Endothelial cell of umbilical vein (primary cell): ENCODE measurements around the gene FBLIM1. TPM values are rescaled to one million over a fixed set of nuclear protein-coding genes. Genes with fewer than 3 reads are reported as not detected.

Experiments used
- BruUV-seq: library from RNA; stranded (reverse); fragments of 400-500 nt; replicated peaks from 2 replicates; lab custom pipeline; 2021; lab: Mats Ljungman, UMichigan
- CTCF ChIA-PET: fragments of 300-600, 350-600 bp; sonication (Branson Sonifier 250); formaldehyde crosslinking; loops from one replicate; lab custom pipeline; 2021; ENCODE audit warnings: antibody characterized with exemption, inconsistent platforms; lab: Charles Lee
- POLR2A ChIA-PET: fragments of 300-600, 350-600 bp; sonication (Branson Sonifier 250); formaldehyde crosslinking; loops from one replicate; lab custom pipeline; 2021; ENCODE audit warnings: antibody characterized with exemption, inconsistent platforms; lab: Charles Lee
- DNase-seq: peaks from one replicate; pipeline ENCODE4 v3.0.0-alpha.2; 2011; ENCODE audit warnings: low read depth, low spot score
- FAIRE-seq: peaks from 2 replicates; lab custom pipeline; 2011; peaks lifted over from hg19 to GRCh38; lab: Jason Lieb, UNC
- H2AFZ ChIP-seq: 2 replicates; pipeline ENCODE4 v1.6.0; 2012; ENCODE audit warnings: low read depth, low read length, control low read depth, inconsistent platforms
- H3K27ac ChIP-seq: 2 replicates; pipeline ENCODE4 v1.5.1; 2011; ENCODE audit warnings: low read depth, mild to moderate bottlenecking, control low read depth, low read length, moderate library complexity; ENCODE audit not compliant: insufficient read depth
- H3K27me3 ChIP-seq, 2 experiments: 2 replicates each; pipeline versions ENCODE4 v1.6.0 to v1.6.1; 2011; ENCODE audit warnings: low read length in 2 of 2, mixed read lengths in 1 of 2; ENCODE audit not compliant: control insufficient read depth in 2 of 2, insufficient read depth in 2 of 2
- H3K36me3 ChIP-seq, 2 experiments: 2 replicates in 1 of 2; 3 replicates in 1 of 2; pipeline ENCODE4 v1.5.1; 2011; ENCODE audit warnings: low read length in 2 of 2, mild to moderate bottlenecking in 1 of 2, moderate library complexity in 1 of 2; ENCODE audit not compliant: control insufficient read depth in 2 of 2, insufficient read depth in 2 of 2; ENCODE audit errors: extremely low read depth in 1 of 2
- H3K4me1 ChIP-seq: 3 replicates; pipeline ENCODE4 v1.5.1; 2011; ENCODE audit warnings: mild to moderate bottlenecking, low read length; ENCODE audit not compliant: control insufficient read depth, insufficient read depth; ENCODE audit errors: extremely low read depth
- H3K4me2 ChIP-seq: 2 replicates; pipeline ENCODE4 v1.6.1; 2011; ENCODE audit warnings: low read length, control low read depth, mixed read lengths; ENCODE audit not compliant: insufficient read depth
- H3K4me3 ChIP-seq, 3 experiments: fragments of 200-600 bp in 1 of 3; sonication (generic), shearing (Covaris generic) in 1 of 3; replicated peaks in 1 of 3; 2 replicates each; pipeline ENCODE4 v1.5.1; 2011 to 2016; ENCODE audit warnings: control low read depth in 3 of 3, low read length in 3 of 3, mild to moderate bottlenecking in 2 of 3, inconsistent platforms in 1 of 3, low read depth in 1 of 3, moderate library complexity in 1 of 3; ENCODE audit not compliant: insufficient read depth in 1 of 3
- H3K79me2 ChIP-seq: 2 replicates; pipeline ENCODE4 v1.6.0; 2012; ENCODE audit warnings: low read length, inconsistent platforms; ENCODE audit not compliant: control insufficient read depth, insufficient read depth
- H3K9ac ChIP-seq: replicated peaks from 2 replicates; pipeline ENCODE3; 2011; ENCODE audit warnings: low read length, control low read depth; ENCODE audit not compliant: insufficient read depth; ENCODE audit errors: extremely low read depth
- H3K9me1 ChIP-seq: replicated peaks from 3 replicates; pipeline ENCODE4 v1.6.0; 2011; ENCODE audit warnings: mild to moderate bottlenecking, low read length; ENCODE audit not compliant: control insufficient read depth, insufficient read depth; ENCODE audit errors: extremely low read depth
- H3K9me3 ChIP-seq: replicated peaks from 2 replicates; pipeline ENCODE4 v1.5.1; 2012; ENCODE audit warnings: low read length, inconsistent platforms; ENCODE audit not compliant: control insufficient read depth, insufficient read depth
- H4K20me1 ChIP-seq: replicated peaks from 2 replicates; pipeline ENCODE3; 2011; ENCODE audit warnings: mild to moderate bottlenecking, low read length; ENCODE audit not compliant: control insufficient read depth, insufficient read depth; ENCODE audit errors: extremely low read depth
- EZH2 ChIP-seq: IDR thresholded peaks from 2 replicates; pipeline ENCODE4 v1.6.1; 2012; ENCODE audit warnings: borderline replicate concordance, low read depth, mild to moderate bottlenecking, moderate library complexity, low read length, inconsistent platforms; ENCODE audit not compliant: severe bottlenecking
- FOS ChIP-seq: IDR thresholded peaks from 2 replicates; pipeline ENCODE4 v1.6.1; 2011; ENCODE audit warnings: mild to moderate bottlenecking, low read length, moderate library complexity, borderline replicate concordance; ENCODE audit not compliant: insufficient read depth
- GATA2 ChIP-seq: IDR thresholded peaks from 2 replicates; pipeline ENCODE4 v1.7.0; 2011; ENCODE audit warnings: low read depth, mild to moderate bottlenecking, moderate library complexity, mixed read lengths, low read length; ENCODE audit not compliant: insufficient read length, insufficient read depth
- JUN ChIP-seq: IDR thresholded peaks from 2 replicates; pipeline ENCODE4 v1.6.1; 2011; ENCODE audit warnings: borderline replicate concordance, low read depth; ENCODE audit not compliant: insufficient read length, insufficient read depth
- MYC ChIP-seq: IDR thresholded peaks from one replicate; pipeline ENCODE4 v1.6.1; 2011; ENCODE audit warnings: mild to moderate bottlenecking, low read depth, low read length
- POLR2A ChIP-seq: IDR thresholded peaks from 2 replicates; pipeline ENCODE4 v1.6.1; 2012; ENCODE audit warnings: low read depth, mild to moderate bottlenecking, control low read depth, low read length
- POLR2AphosphoS5 ChIP-seq: IDR thresholded peaks from 2 replicates; pipeline ENCODE4 v1.6.1; 2012; ENCODE audit warnings: low read depth, mild to moderate bottlenecking, control low read depth, low read length, moderate library complexity; ENCODE audit not compliant: insufficient read depth
- dilution Hi-C: fragments of 300-500 bp; cut with MboI; formaldehyde crosslinking; loops from one replicate; pipeline ENCODE4 v1.15.0; 2019; ENCODE audit warnings: low sequenced_read_pairs; ENCODE audit not compliant: extremely low pct_ligation_motif_present
- intact Hi-C: fragments of 100-400 bp; cut with micrococcal nuclease; formaldehyde crosslinking; loops from one replicate; pipeline ENCODE4 v1.10.0; 2022
- polyA plus RNA-seq, 4 experiments: library from polyadenylated mRNA; depleted of rRNA in 3 of 4; stranded (reverse) in 3 of 4; unstranded in 1 of 4; fragments of >200 nt; gene quantifications; 2 replicates each; pipeline versions ENCODE4 v1.2.1 to v1.2.3, GENCODE V29; 2011 to 2012; ENCODE audit warnings: missing spikeins in 1 of 4
- total RNA-seq: library from RNA; stranded (reverse); gene quantifications from 2 replicates; pipeline ENCODE4 v1.2.3, GENCODE V29; 2021
- TF ChIP-seq, protein P1 (sequence below): IDR thresholded peaks from 2 replicates; pipeline ENCODE4 v1.6.1; 2011; ENCODE audit not compliant: insufficient read depth, insufficient read length
- TF ChIP-seq, protein P2 (sequence below), 2 donors: IDR thresholded peaks; 1 replicate in 1 of 2; 2 replicates in 1 of 2; pipeline ENCODE4 v1.5.1; 2011; ENCODE audit warnings: low read length in 2 of 2, mild to moderate bottlenecking in 2 of 2, moderate library complexity in 2 of 2, control low read depth in 1 of 2, inconsistent platforms in 1 of 2, low read depth in 1 of 2; ENCODE audit not compliant: insufficient read depth in 1 of 2; ENCODE audit errors: extremely low read depth in 1 of 2

The FBLIM1 gene
- total and polyA plus RNA-seq, 2 donors (not counting 3 experiments of a cell fraction or from before 2014, with no cell fraction given): 363 to 414 TPM

- intact Hi-C loops (loop anchor here (1.0 to 5.0 kb wide), 3 partner anchors 35 to 347 kb away; partner anchors contain the start of gene SPEN), dilution Hi-C loops (no loop called here)
- TF ChIP-seq EZH2 (no peak), POLR2A (no peak), JUN (no peak), POLR2AphosphoS5 (no peak), FOS (peak; percentile 33), GATA2 (peak; percentile 74), MYC (no peak)
- TF ChIP-seq, protein P1, sequence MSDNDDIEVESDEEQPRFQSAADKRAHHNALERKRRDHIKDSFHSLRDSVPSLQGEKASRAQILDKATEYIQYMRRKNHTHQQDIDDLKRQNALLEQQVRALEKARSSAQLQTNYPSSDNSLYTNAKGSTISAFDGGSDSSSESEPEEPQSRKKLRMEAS: no peak
- TF ChIP-seq, protein P2, sequence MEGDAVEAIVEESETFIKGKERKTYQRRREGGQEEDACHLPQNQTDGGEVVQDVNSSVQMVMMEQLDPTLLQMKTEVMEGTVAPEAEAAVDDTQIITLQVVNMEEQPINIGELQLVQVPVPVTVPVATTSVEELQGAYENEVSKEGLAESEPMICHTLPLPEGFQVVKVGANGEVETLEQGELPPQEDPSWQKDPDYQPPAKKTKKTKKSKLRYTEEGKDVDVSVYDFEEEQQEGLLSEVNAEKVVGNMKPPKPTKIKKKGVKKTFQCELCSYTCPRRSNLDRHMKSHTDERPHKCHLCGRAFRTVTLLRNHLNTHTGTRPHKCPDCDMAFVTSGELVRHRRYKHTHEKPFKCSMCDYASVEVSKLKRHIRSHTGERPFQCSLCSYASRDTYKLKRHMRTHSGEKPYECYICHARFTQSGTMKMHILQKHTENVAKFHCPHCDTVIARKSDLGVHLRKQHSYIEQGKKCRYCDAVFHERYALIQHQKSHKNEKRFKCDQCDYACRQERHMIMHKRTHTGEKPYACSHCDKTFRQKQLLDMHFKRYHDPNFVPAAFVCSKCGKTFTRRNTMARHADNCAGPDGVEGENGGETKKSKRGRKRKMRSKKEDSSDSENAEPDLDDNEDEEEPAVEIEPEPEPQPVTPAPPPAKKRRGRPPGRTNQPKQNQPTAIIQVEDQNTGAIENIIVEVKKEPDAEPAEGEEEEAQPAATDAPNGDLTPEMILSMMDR (IDR thresholded peaks at IDR 0.05; ENCODE audit: extremely low read depth in 1 of 2, insufficient read depth in 1 of 2, low read depth in 1 of 2, low read length in 2 of 2): no peak
- peak overlapping the region; percentile 45 for H2AFZ ChIP-seq
- ChIA-PET POLR2A (interaction anchor here (1.4 kb wide), 1 partner anchor 47 kb away, joined by 3 read pairs; the partner anchor contains the start of gene SPEN), CTCF (interaction anchor here (1.0 to 7.1 kb wide), 6 partner anchors 8 to 194 kb away, joined by 3 to 75 read pairs (median 4); no protein-coding TSS in a partner anchor)
- DNase-seq (peak; percentile 28), FAIRE-seq (peak; percentile 76)
- no peaks in the 10 kb centered on the region for H3K9me3 ChIP-seq
- no peaks in the 10 kb centered on the region for H4K20me1 ChIP-seq
- H3K4me1 ChIP-seq: peaks cover 46% of the 10 kb centered on the region
- no peak overlapping the region for H3K4me2 ChIP-seq
- no peak overlapping the region for H3K4me3 ChIP-seq
- H3K27ac ChIP-seq: peak overlapping the region; percentile 63
- no peaks in the 10 kb centered on the region for H3K9me1 ChIP-seq
- no TSS peak for BruUV-seq
- H3K79me2 ChIP-seq: no peaks in the 10 kb centered on the region
- peak overlapping the region; percentile 1 for H3K9ac ChIP-seq
- H3K36me3 ChIP-seq: no peaks in the 10 kb centered on the region
- no peaks in the 10 kb centered on the region for H3K27me3 ChIP-seq
Measured at GRCh38 chr1:15799928-15800835, 41.6 kb downstream of the FBLIM1 start.
